CD8-positive, alpha-beta memory T cell (primary cell): ENCODE measurements around the gene GALNT11. TPM values are rescaled to one million over a fixed set of nuclear protein-coding genes. Genes with fewer than 3 reads are reported as not detected.

Source experiments
- CTCF ChIA-PET: fragments of 350-600 bp; sonication (Branson Sonifier 250); formaldehyde crosslinking; loops from one replicate; lab custom pipeline; 2021; ENCODE audit warnings: antibody characterized with exemption; lab: Charles Lee
- POLR2A ChIA-PET: fragments of 350-600 bp; sonication (Branson Sonifier 250); formaldehyde crosslinking; loops from one replicate; lab custom pipeline; 2021; ENCODE audit warnings: antibody characterized with exemption; lab: Charles Lee
- DNase-seq, 5 donors: peaks; one replicate each; pipeline versions ENCODE4 v3.0.0 to v3.0.0-alpha.2; 2020 to 2022; ENCODE audit warnings: mixed read lengths in 1 of 5
- H3K27ac ChIP-seq: one replicate; pipeline ENCODE4 v1.7.0; 2013; ENCODE audit warnings: low read depth, mild to moderate bottlenecking, low read length, moderate library complexity
- H3K27me3 ChIP-seq: 2 replicates; pipeline ENCODE4 v1.7.0; 2013; ENCODE audit warnings: low read length, mild to moderate bottlenecking; ENCODE audit not compliant: insufficient read depth, poor library complexity, severe bottlenecking
- H3K36me3 ChIP-seq: 2 replicates; pipeline ENCODE4 v1.7.0; 2013; ENCODE audit warnings: mild to moderate bottlenecking, low read length, moderate library complexity; ENCODE audit not compliant: insufficient read depth
- H3K4me1 ChIP-seq: 2 replicates; pipeline ENCODE4 v1.7.0; 2013; ENCODE audit warnings: mild to moderate bottlenecking, low read length, moderate library complexity; ENCODE audit not compliant: insufficient read depth
- H3K4me3 ChIP-seq: 2 replicates; pipeline ENCODE4 v1.7.0; 2013; ENCODE audit warnings: mild to moderate bottlenecking, low read length
- H3K9me3 ChIP-seq: 2 replicates; pipeline ENCODE4 v1.7.0; 2013; ENCODE audit warnings: mild to moderate bottlenecking, low read length
- H3K27ac Mint-ChIP-seq, 8 donors: one replicate each; pipeline ENCODE4 v1.8.0; 2020 to 2021; ENCODE audit warnings: mixed read lengths in 8 of 8, mild to moderate bottlenecking in 6 of 8, inconsistent platforms in 3 of 8, moderate library complexity in 3 of 8
- H3K27me3 Mint-ChIP-seq, 2 donors: one replicate each; pipeline ENCODE4 v1.8.0; 2020 to 2021; ENCODE audit warnings: mixed read lengths in 2 of 2, mild to moderate bottlenecking in 1 of 2, moderate library complexity in 1 of 2
- H3K36me3 Mint-ChIP-seq, 3 donors: one replicate each; pipeline ENCODE4 v1.8.0; 2020 to 2021; ENCODE audit warnings: mixed read lengths in 3 of 3, inconsistent platforms in 1 of 3, mild to moderate bottlenecking in 1 of 3
- H3K4me1 Mint-ChIP-seq, 3 donors: one replicate each; pipeline ENCODE4 v1.8.0; 2020 to 2021; ENCODE audit warnings: mixed read lengths in 3 of 3, inconsistent platforms in 1 of 3, mild to moderate bottlenecking in 1 of 3
- H3K4me3 Mint-ChIP-seq, 7 donors: one replicate each; pipeline ENCODE4 v1.8.0; 2020 to 2021; ENCODE audit warnings: mixed read lengths in 7 of 7, mild to moderate bottlenecking in 6 of 7, moderate library complexity in 4 of 7, inconsistent platforms in 2 of 7
- H3K9me3 Mint-ChIP-seq, 5 donors: one replicate each; pipeline ENCODE4 v1.8.0; 2020 to 2022; ENCODE audit warnings: mixed read lengths in 5 of 5, mild to moderate bottlenecking in 3 of 5, moderate library complexity in 2 of 5, inconsistent platforms in 1 of 5
- polyA plus RNA-seq: library from polyadenylated mRNA; unstranded; fragments of 300-500 nt; fragmentation: Illumina TruSeq; gene quantifications from one replicate; pipeline ENCODE4 v1.2.3, GENCODE V29; 2021
- total RNA-seq, 2 experiments: library from RNA; stranded (reverse); gene quantifications; one replicate each; pipeline ENCODE4 v1.2.3, GENCODE V29; 2021

Gene GALNT11
- total and polyA plus RNA-seq, 3 experiments from 2014 or later = 20.3 to 65.3 (median 21.5) TPM

GRCh38 chr7:152144557-152145245 is 119.2 kb downstream of the GALNT11 start:
- Histone ChIP-seq H3K4me1 (peaks cover 42% of the 10 kb centered on the region), H3K27me3 (no peaks in the 10 kb centered on the region), H3K36me3 (peaks cover 24% of the 10 kb centered on the region), H3K9me3 (no peaks in the 10 kb centered on the region), H3K27ac (peak overlapping the region; percentile 10), H3K4me3 (peak overlapping the region; percentile 24)
- DNase-seq = peak in 2 of 5 donors; percentile 27 to 47
- peaks cover 6 to 78% (median 35%) of the 10 kb centered on the region in 3 donors for H3K36me3 Mint-ChIP-seq
- peak overlapping the region; percentile 23 to 69 (median 60) for H3K4me3 Mint-ChIP-seq
- H3K9me3 Mint-ChIP-seq = no peaks in the 10 kb centered on the region
- peaks cover 42 to 49% (median 43%) of the 10 kb centered on the region in 3 donors for H3K4me1 Mint-ChIP-seq
- no peaks in the 10 kb centered on the region for H3K27me3 Mint-ChIP-seq
- H3K27ac Mint-ChIP-seq = peak overlapping the region; percentile 55 to 93 (median 88)
- ChIA-PET POLR2A (no interaction called here), CTCF (interaction anchor here (0.9 to 1.4 kb wide), 7 partner anchors 12 to 362 kb away, joined by 3 to 4 read pairs (median 3); no protein-coding TSS in a partner anchor)

GRCh38 chr7:152145853-152146466 is 120.5 kb downstream of the GALNT11 start:
- Mint-ChIP-seq H3K9me3 (no peaks in the 10 kb centered on the region), H3K27me3 (no peaks in the 10 kb centered on the region), H3K4me3 (peak overlapping the region in 3 of 7 donors; percentile 0 to 69 (median 10)), H3K4me1 (peaks cover 39 to 46% (median 40%) of the 10 kb centered on the region in 3 donors), H3K36me3 (peaks cover 3 to 75% (median 35%) of the 10 kb centered on the region in 3 donors), H3K27ac (peak overlapping the region in 7 of 8 donors; percentile 38 to 93 (median 89))
- peak in 2 of 5 donors; percentile 23 to 46 for DNase-seq
- no peaks in the 10 kb centered on the region for H3K9me3 ChIP-seq
- H3K4me3 ChIP-seq = no peak overlapping the region
- CTCF ChIA-PET = interaction anchor here (0.9 to 1.4 kb wide), 4 partner anchors 13 to 364 kb away, joined by 3 to 4 read pairs (median 4); no protein-coding TSS in a partner anchor
- no peaks in the 10 kb centered on the region for H3K27me3 ChIP-seq
- no peak overlapping the region for H3K27ac ChIP-seq
- peaks cover 42% of the 10 kb centered on the region for H3K4me1 ChIP-seq
- POLR2A ChIA-PET = no interaction called here
- H3K36me3 ChIP-seq = peaks cover 27% of the 10 kb centered on the region

GRCh38 chr7:152148706-152149105 is 123.2 kb downstream of the GALNT11 start:
- Histone ChIP-seq H3K27me3 (no peaks in the 10 kb centered on the region), H3K27ac (no peak overlapping the region), H3K36me3 (peaks cover 47% of the 10 kb centered on the region), H3K4me3 (no peak overlapping the region), H3K4me1 (peaks cover 27% of the 10 kb centered on the region), H3K9me3 (no peaks in the 10 kb centered on the region)
- no peak overlapping the region for H3K4me3 Mint-ChIP-seq
- peaks cover 26 to 28% (median 26%) of the 10 kb centered on the region in 3 donors for H3K4me1 Mint-ChIP-seq
- ChIA-PET CTCF (no interaction called here), POLR2A (no interaction called here)
- peak overlapping the region in 4 of 8 donors; percentile 9 to 57 (median 22) for H3K27ac Mint-ChIP-seq
- no peaks in the 10 kb centered on the region for H3K9me3 Mint-ChIP-seq
- DNase-seq = no peak
- H3K36me3 Mint-ChIP-seq = peaks cover 3 to 81% (median 39%) of the 10 kb centered on the region in 3 donors
- no peaks in the 10 kb centered on the region for H3K27me3 Mint-ChIP-seq

GRCh38 chr7:152149363-152149762 is 123.9 kb downstream of the GALNT11 start:
- H3K4me1 ChIP-seq = peaks cover 20% of the 10 kb centered on the region
- Mint-ChIP-seq H3K27me3 (no peaks in the 10 kb centered on the region), H3K9me3 (no peaks in the 10 kb centered on the region), H3K36me3 (peaks cover 3 to 81% (median 44%) of the 10 kb centered on the region in 3 donors), H3K27ac (peak overlapping the region in 4 of 8 donors; percentile 8 to 57 (median 38)), H3K4me1 (peaks cover 19 to 22% (median 20%) of the 10 kb centered on the region in 3 donors), H3K4me3 (no peak overlapping the region)
- no peaks in the 10 kb centered on the region for H3K27me3 ChIP-seq
- ChIA-PET POLR2A (no interaction called here), CTCF (no interaction called here)
- H3K36me3 ChIP-seq = peaks cover 54% of the 10 kb centered on the region
- H3K9me3 ChIP-seq = no peaks in the 10 kb centered on the region
- no peak overlapping the region for H3K27ac ChIP-seq
- H3K4me3 ChIP-seq = no peak overlapping the region
- DNase-seq = no peak

- CTCF ChIA-PET = interaction anchor here (0.9 to 1.9 kb wide), 2 partner anchors 9 to 369 kb away, joined by 3 to 4 read pairs; no protein-coding TSS in a partner anchor
Measured at GRCh38 chr7:152152267-152152666, 126.8 kb downstream of the GALNT11 start.

GRCh38 chr7:152158801-152159587 is 133.5 kb downstream of the GALNT11 start:
- Histone ChIP-seq H3K4me1 (no peaks in the 10 kb centered on the region), H3K4me3 (no peak overlapping the region), H3K27me3 (no peaks in the 10 kb centered on the region), H3K9me3 (no peaks in the 10 kb centered on the region), H3K36me3 (peaks cover 25% of the 10 kb centered on the region), H3K27ac (no peak overlapping the region)
- POLR2A ChIA-PET = no interaction called here
- Mint-ChIP-seq H3K27me3 (no peaks in the 10 kb centered on the region), H3K9me3 (no peaks in the 10 kb centered on the region), H3K4me3 (peak overlapping the region in 5 of 7 donors; percentile 20 to 52 (median 37)), H3K36me3 (peaks cover 14 to 82% (median 41%) of the 10 kb centered on the region in 3 donors), H3K4me1 (peaks cover 8 to 18% (median 14%) of the 10 kb centered on the region in 3 donors), H3K27ac (peak overlapping the region; percentile 11 to 80 (median 66))
- CTCF ChIA-PET = no interaction called here
- DNase-seq = no peak

More at GRCh38 chr7:152152267-152152666, 126.8 kb downstream of the GALNT11 start:
- H3K27me3 ChIP-seq = no peaks in the 10 kb centered on the region
- POLR2A ChIA-PET = no interaction called here
- Mint-ChIP-seq H3K4me1 (no peaks in the 10 kb centered on the region), H3K36me3 (peaks cover 3 to 85% (median 43%) of the 10 kb centered on the region in 3 donors), H3K4me3 (no peak overlapping the region), H3K27me3 (no peaks in the 10 kb centered on the region), H3K27ac (peak overlapping the region in 4 of 8 donors; percentile 24 to 70 (median 40)), H3K9me3 (no peaks in the 10 kb centered on the region)
- no peak for DNase-seq
- no peak overlapping the region for H3K27ac ChIP-seq
- no peak overlapping the region for H3K4me3 ChIP-seq
- H3K9me3 ChIP-seq = no peaks in the 10 kb centered on the region
- H3K36me3 ChIP-seq = peaks cover 63% of the 10 kb centered on the region
- no peaks in the 10 kb centered on the region for H3K4me1 ChIP-seq

GRCh38 chr7:152161171-152161570 is 135.7 kb downstream of the GALNT11 start:
- H3K9me3 ChIP-seq = no peaks in the 10 kb centered on the region
- no peak overlapping the region for H3K27ac ChIP-seq
- CTCF ChIA-PET = interaction anchor here (1.0 kb wide), 1 partner anchor 9 kb away, joined by 3 read pairs; no protein-coding TSS in a partner anchor
- Mint-ChIP-seq H3K4me1 (peaks cover 8 to 18% (median 14%) of the 10 kb centered on the region in 3 donors), H3K9me3 (no peaks in the 10 kb centered on the region), H3K27ac (no peak overlapping the region), H3K27me3 (no peaks in the 10 kb centered on the region), H3K36me3 (peaks cover 18 to 77% (median 41%) of the 10 kb centered on the region in 3 donors), H3K4me3 (no peak overlapping the region)
- no peak overlapping the region for H3K4me3 ChIP-seq
- peaks cover 16% of the 10 kb centered on the region for H3K36me3 ChIP-seq
- POLR2A ChIA-PET = no interaction called here
- H3K4me1 ChIP-seq = no peaks in the 10 kb centered on the region
- no peaks in the 10 kb centered on the region for H3K27me3 ChIP-seq
- DNase-seq = no peak
